ENCODE measurements around the gene CEP55.
"Not testable (repeated sequence)": the region's sequence is repeated elsewhere in the genome, so short reads cannot be mapped to it uniquely, and the experiment has no call there.

The CEP55 gene

GRCh38 chr10:93496322-93497041 is at the start of gene CEP55:
Gene CEP55 (plus strand): TSS chr10:93496612. CDS start chr10:93500052, 3,440 bp downstream.
- peak; percentile 87 to 89 for DNase-seq (ENCODE audit: low read depth in 2 of 2)

- DNase-seq (ENCODE audit: low read depth in 2 of 2), result no peak
Observed at GRCh38 chr10:93447019-93447418, 49.4 kb upstream of the CEP55 start.

GRCh38 chr10:93447970-93448369 is 48.4 kb upstream of the CEP55 start:
- no peak for DNase-seq (ENCODE audit: low read depth in 2 of 2)

- no peak for DNase-seq (ENCODE audit: low read depth in 2 of 2)
Observed at GRCh38 chr10:93451244-93451947, 45.0 kb upstream of the CEP55 start.

- DNase-seq (ENCODE audit: low read depth in 2 of 2), result no peak
Observed at GRCh38 chr10:93452143-93452542, 44.3 kb upstream of the CEP55 start.

- no peak for DNase-seq (ENCODE audit: low read depth in 2 of 2)
Observed at GRCh38 chr10:93454146-93454545, 42.3 kb upstream of the CEP55 start.

GRCh38 chr10:93454736-93455135 is 41.7 kb upstream of the CEP55 start:
- DNase-seq (ENCODE audit: low read depth in 2 of 2), result no peak

GRCh38 chr10:93456480-93456879 is 39.9 kb upstream of the CEP55 start:
- DNase-seq (ENCODE audit: low read depth in 2 of 2), result no peak

GRCh38 chr10:93457511-93457910 is 38.9 kb upstream of the CEP55 start:
- DNase-seq (ENCODE audit: low read depth in 2 of 2), result no peak

- no peak for DNase-seq (ENCODE audit: low read depth in 2 of 2)
Observed at GRCh38 chr10:93458821-93459257, 37.6 kb upstream of the CEP55 start.

- no peak for DNase-seq (ENCODE audit: low read depth in 2 of 2)
Observed at GRCh38 chr10:93459466-93459865, 36.9 kb upstream of the CEP55 start.

- DNase-seq (ENCODE audit: low read depth in 2 of 2), result no peak
Observed at GRCh38 chr10:93461109-93461806, 35.2 kb upstream of the CEP55 start.

- DNase-seq (ENCODE audit: low read depth in 2 of 2), result no peak
Observed at GRCh38 chr10:93461807-93462178, 34.6 kb upstream of the CEP55 start.

GRCh38 chr10:93462371-93462770 is 34.0 kb upstream of the CEP55 start:
- no peak for DNase-seq (ENCODE audit: low read depth in 2 of 2)

GRCh38 chr10:93462881-93463280 is 33.5 kb upstream of the CEP55 start:
- DNase-seq (ENCODE audit: low read depth in 2 of 2), result no peak

- no peak for DNase-seq (ENCODE audit: low read depth in 2 of 2)
Observed at GRCh38 chr10:93463723-93464476, 32.5 kb upstream of the CEP55 start.

GRCh38 chr10:93464776-93465388 is 31.5 kb upstream of the CEP55 start:
- no peak for DNase-seq (ENCODE audit: low read depth in 2 of 2)

- DNase-seq (ENCODE audit: low read depth in 2 of 2), result no peak
Observed at GRCh38 chr10:93465806-93466675, 30.4 kb upstream of the CEP55 start.

GRCh38 chr10:93467635-93468034 is 28.8 kb upstream of the CEP55 start:
- DNase-seq (ENCODE audit: low read depth in 2 of 2), result not testable (repeated sequence)

- DNase-seq (ENCODE audit: low read depth in 2 of 2), result no peak
Observed at GRCh38 chr10:93468461-93469213, 27.8 kb upstream of the CEP55 start.
